GM12892 (cell line): ENCODE data around the gene IL26.
A peak's percentile ranks its signal among the peaks of the same experiment; 100 is the strongest.
"Not testable (repeated sequence)": the region's sequence is repeated elsewhere in the genome, so short reads cannot be mapped to it uniquely, and the experiment has no call there.

Experiments used
- DNase-seq: peaks from one replicate; pipeline ENCODE4 v3.0.0; 2011; ENCODE audit not compliant: insufficient read length
- FAIRE-seq: peaks from 2 replicates; lab custom pipeline; 2011; peaks lifted over from hg19 to GRCh38; lab: Jason Lieb, UNC
- POLR2A ChIP-seq: IDR thresholded peaks from 2 replicates; pipeline ENCODE4 v1.6.1; 2011; ENCODE audit warnings: low read depth, low read length, control low read depth
- POLR2AphosphoS5 ChIP-seq: IDR thresholded peaks from 2 replicates; pipeline ENCODE4 v1.6.1; 2011; ENCODE audit warnings: low read depth, low read length, control low read depth
- TAF1 ChIP-seq: IDR thresholded peaks from 2 replicates; pipeline ENCODE4 v1.6.1; 2011; ENCODE audit warnings: low read depth, mild to moderate bottlenecking, control low read depth, low read length, borderline replicate concordance

IL26 gene

GRCh38 chr12:68185598-68185997 is 40.0 kb downstream of the IL26 start:
- DNase-seq (no peak), FAIRE-seq (peak; percentile 48)
- TF ChIP-seq POLR2A (no peak), TAF1 (no peak), POLR2AphosphoS5 (no peak)

GRCh38 chr12:68180792-68181744 is 44.5 kb downstream of the IL26 start:
- FAIRE-seq = peak; percentile 73
- no peak for DNase-seq
- no peak for TF ChIP-seq POLR2A
- no peak for TF ChIP-seq TAF1
- no peak for TF ChIP-seq POLR2AphosphoS5

- DNase-seq = no peak
- no peak for FAIRE-seq
- TF ChIP-seq POLR2AphosphoS5 = no peak
- no peak for TF ChIP-seq TAF1
- TF ChIP-seq POLR2A = no peak
Measured at GRCh38 chr12:68178774-68179439, 46.7 kb downstream of the IL26 start.

- FAIRE-seq (no peak), DNase-seq (no peak)
- TF ChIP-seq TAF1 (no peak), POLR2AphosphoS5 (no peak), POLR2A (no peak)
Measured at GRCh38 chr12:68178184-68178583, 47.4 kb downstream of the IL26 start.

GRCh38 chr12:68177562-68177961 is 48.0 kb downstream of the IL26 start:
- no peak for DNase-seq
- no peak for FAIRE-seq

GRCh38 chr12:68176257-68176656 is 49.4 kb downstream of the IL26 start:
- no peak for TF ChIP-seq TAF1
- no peak for TF ChIP-seq POLR2A
- no peak for TF ChIP-seq POLR2AphosphoS5
- no peak for DNase-seq
- FAIRE-seq = no peak

More at GRCh38 chr12:68177562-68177961, 48.0 kb downstream of the IL26 start:
- TF ChIP-seq POLR2AphosphoS5 (no peak), POLR2A (no peak), TAF1 (no peak)

- TF ChIP-seq POLR2AphosphoS5 = no peak
- no peak for TF ChIP-seq POLR2A
- no peak for TF ChIP-seq TAF1
- FAIRE-seq (peak; percentile 96), DNase-seq (peak; percentile 13)
Measured at GRCh38 chr12:68175557-68176061, 50.0 kb downstream of the IL26 start.

- DNase-seq = not testable (repeated sequence)
Measured at GRCh38 chr12:68174761-68175160, 50.8 kb downstream of the IL26 start.

GRCh38 chr12:68173792-68174191 is 51.8 kb downstream of the IL26 start:
- TF ChIP-seq POLR2AphosphoS5 = no peak
- no peak for TF ChIP-seq TAF1
- DNase-seq = no peak
- FAIRE-seq = no peak

More at GRCh38 chr12:68174761-68175160, 50.8 kb downstream of the IL26 start:
- FAIRE-seq = peak; percentile 57

GRCh38 chr12:68170726-68171125 is 54.9 kb downstream of the IL26 start:
- DNase-seq = no peak
- no peak for FAIRE-seq
- TF ChIP-seq POLR2AphosphoS5 (no peak), POLR2A (no peak), TAF1 (no peak)

- TF ChIP-seq POLR2A (no peak), TAF1 (no peak), POLR2AphosphoS5 (no peak)
- no peak for DNase-seq
- no peak for FAIRE-seq
Measured at GRCh38 chr12:68169213-68169889, 56.3 kb downstream of the IL26 start.
